HG02943 (cell line): ENCODE results near the gene DONSON.

ENCODE experiments used
- ATAC-seq: cut with Tn5 transposase; IDR thresholded peaks from one replicate; pipeline ENCODE4 v1.9.1; 2021; ENCODE audit warnings: mild to moderate bottlenecking, low read depth, moderate library complexity; ENCODE audit not compliant: unreplicated experiment

DONSON gene

GRCh38 chr21:33562389-33562788 is 26.1 kb downstream of the DONSON start:
- ATAC-seq = no peak

GRCh38 chr21:33561373-33561772 is 27.1 kb downstream of the DONSON start:
- no peak for ATAC-seq

- ATAC-seq = no peak
These were observed 27.5 kb downstream of the DONSON start for GRCh38 chr21:33560965-33561364.

DNA sequence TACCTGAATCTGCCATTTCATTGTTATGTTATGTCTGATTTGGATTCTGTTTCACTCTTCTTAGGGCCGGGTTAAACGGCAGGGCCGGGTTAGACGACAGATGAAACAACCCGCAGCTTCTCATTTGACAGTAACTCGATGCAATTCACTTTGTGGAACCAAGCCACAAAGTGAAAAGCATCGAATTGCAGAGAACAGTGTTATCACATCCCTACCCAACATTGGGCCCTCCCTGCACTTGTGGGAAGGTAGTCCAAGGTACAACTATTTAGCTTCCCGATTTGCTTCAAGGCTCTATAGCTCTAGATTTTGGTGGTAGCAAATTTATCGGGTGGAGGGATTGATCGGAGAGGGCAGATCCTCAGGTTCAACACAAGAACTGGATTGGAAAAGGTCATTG is 28.7 kb downstream of the DONSON start:
- no peak for ATAC-seq

DNA sequence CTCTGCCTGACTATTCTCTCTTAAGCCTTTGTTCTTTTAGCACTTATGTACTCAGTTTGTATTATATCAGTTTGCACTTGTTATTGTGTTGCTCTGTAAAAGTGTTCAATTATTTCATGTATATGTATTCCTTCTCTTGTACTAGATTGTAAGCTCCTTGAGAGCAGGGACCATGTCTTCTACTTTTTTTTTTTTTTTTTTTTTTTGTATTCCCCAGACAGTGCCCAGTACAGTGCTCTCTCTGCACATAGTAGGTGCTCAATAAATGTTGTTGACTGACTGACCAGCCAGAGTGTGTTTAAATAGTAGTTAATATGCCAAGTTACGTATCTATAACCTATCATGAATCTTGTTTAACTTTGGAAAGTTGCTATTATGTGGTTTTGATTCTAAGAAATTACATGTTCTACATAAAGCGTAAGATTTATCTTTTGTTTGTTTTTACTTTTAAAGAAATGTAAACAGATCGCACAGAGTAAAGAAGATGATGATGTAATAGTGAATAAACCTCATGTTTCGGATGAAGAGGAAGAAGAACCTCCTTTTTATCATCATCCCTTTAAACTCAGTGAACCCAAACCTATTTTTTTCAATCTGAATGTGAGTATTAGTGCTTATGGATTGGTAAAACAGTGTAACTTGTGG is 29.6 kb downstream of the DONSON start:
- ATAC-seq = no peak

DNA sequence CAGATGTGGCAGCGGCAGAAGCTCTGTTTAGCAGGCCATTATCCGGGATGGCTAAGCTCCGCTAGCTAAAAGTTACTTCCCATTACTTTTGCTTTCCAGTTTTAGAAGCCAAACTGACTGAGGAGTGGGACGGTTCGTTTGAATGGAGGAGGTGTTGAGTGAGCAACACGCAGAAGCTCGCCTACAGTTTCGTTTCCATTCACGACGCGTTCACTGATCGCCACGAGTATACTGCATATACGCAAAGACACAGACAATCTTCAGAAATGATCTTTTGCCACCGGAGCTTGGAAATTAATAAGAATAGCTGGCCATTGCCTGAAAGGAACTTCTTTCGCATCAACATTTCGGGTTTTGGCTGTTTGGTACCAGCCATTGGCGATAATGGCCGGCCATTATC is 31.0 kb downstream of the DONSON start:
- no peak for ATAC-seq

DNA sequence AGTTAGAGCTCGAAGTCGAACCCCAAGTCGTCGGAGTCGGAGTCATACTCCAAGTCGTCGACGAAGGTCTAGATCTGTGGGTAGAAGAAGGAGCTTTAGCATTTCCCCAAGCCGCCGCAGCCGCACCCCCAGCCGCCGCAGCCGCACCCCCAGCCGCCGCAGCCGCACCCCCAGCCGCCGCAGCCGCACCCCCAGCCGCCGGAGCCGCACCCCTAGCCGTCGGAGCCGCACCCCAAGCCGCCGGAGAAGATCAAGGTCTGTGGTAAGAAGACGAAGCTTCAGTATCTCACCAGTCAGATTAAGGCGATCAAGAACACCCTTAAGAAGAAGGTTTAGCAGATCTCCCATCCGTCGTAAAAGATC is 33.5 kb downstream of the DONSON start:
- ATAC-seq = no peak

- ATAC-seq = no peak
These were observed 34.1 kb downstream of the DONSON start for GRCh38 chr21:33554236-33554981.

GRCh38 chr21:33552999-33553598 is 35.4 kb downstream of the DONSON start:
- no peak for ATAC-seq

GRCh38 chr21:33552093-33552998 is 36.1 kb downstream of the DONSON start:
- no peak for ATAC-seq

GRCh38 chr21:33551664-33552063 is 36.8 kb downstream of the DONSON start:
- ATAC-seq = no peak

- no peak for ATAC-seq
These were observed 37.5 kb downstream of the DONSON start for GRCh38 chr21:33550772-33551660.

DNA sequence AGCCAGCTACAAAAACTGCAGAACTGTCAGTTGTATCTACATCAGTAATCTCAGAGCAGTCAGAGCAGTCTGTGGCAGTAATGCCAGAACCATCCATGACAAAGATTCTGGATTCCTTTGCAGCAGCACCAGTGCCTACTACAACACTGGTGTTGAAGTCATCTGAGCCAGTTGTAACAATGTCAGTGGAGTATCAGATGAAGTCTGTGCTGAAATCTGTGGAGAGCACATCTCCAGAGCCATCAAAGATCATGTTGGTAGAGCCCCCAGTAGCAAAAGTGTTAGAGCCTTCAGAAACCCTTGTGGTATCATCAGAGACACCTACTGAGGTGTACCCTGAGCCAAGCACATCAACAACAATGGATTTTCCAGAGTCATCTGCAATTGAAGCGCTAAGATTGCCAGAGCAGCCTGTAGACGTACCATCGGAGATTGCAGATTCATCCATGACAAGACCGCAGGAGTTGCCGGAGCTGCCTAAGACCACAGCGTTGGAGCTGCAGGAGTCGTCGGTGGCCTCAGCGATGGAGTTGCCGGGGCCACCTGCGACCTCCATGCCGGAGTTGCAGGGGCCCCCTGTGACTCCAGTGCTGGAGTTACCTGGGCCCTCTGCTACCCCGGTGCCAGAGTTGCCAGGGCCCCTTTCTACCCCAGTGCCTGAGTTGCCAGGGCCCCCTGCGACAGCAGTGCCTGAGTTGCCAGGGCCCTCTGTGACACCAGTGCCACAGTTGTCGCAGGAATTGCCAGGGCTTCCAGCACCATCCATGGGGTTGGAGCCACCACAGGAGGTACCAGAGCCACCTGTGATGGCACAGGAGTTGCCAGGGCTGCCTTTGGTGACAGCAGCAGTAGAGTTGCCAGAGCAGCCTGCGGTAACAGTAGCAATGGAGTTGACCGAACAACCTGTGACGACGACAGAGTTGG is 38.4 kb downstream of the DONSON start:
- no peak for ATAC-seq

GRCh38 chr21:33546086-33546485 is 42.4 kb downstream of the DONSON start:
- no peak for ATAC-seq

GRCh38 chr21:33544451-33545195 is 43.9 kb downstream of the DONSON start:
- ATAC-seq = no peak

DNA sequence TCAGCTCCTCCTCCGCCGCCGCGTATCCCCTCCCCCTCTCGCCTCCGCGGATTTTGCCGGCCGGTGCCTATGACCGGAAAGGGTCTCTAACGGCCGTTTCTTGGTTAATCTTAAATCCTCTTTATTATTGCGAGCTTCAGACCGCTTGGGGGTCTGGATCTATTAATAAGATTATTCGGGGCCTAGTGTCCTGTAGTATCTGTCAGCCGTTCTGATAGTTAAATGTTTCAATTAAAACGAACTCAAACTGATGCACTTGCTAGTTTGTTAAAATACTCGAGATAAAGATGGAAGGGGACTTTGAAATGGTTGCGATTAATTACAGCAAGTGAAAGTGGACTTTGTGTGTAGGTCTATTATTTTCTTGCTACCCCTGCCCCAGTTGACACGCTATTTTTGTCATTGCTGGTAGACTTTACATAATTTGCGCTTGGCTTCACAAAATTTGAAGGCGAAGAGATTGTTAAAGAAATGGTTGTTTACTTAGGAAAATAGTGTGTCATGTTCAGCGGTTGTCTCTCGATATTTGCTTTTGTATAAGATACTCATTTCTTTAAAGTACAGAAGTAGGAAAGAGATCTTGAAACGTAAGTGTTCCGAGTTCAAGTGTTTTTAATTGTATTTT is 44.9 kb downstream of the DONSON start:
- no peak for ATAC-seq

DNA sequence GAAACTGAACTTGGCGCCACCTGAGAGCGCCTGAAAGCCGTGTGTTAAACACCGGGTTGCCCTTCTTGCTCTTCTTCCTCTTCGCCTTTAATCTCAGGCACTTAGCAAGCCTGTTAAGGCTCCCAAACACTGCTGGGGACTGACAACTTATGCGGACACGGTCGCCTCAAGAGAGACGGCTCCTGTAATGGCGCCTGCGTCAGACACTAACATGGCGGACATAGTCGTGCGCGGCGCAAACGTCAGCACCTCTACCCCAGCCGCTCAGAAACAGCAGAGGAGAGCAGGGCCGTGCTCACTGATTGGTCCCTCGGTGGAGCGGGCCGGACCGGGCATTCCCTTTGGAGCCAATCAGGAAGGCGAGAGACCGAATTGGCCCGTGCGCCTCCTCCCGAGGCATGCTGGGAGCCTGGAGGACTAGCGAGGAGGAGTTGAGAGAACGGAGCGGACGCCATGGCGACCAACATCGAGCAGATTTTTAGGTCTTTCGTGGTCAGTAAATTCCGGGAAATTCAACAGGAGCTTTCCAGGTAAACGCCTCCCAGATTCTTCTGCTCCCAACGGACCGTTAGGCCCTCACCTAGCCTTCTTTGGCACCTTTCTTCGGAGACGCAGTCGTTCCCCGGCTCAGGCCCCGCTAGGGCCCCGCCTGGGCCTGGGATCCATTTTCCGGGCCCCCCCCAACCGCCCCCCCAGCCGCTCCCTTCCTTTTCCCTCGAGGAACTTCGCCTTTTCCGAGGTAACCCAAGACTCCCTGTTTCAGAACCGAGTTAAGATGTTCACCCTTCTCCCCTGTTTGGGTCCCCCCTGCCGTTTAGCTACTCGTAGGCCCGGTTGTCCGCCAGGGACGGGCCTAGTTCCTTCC is 45.6 kb downstream of the DONSON start, which contains the start of gene SON:
SON (plus strand) TSS at position 399 of the 865 bp plus-strand sequence; CDS start at position 454, 55 bp downstream.
- ATAC-seq = peak; percentile 96
